Stomach smooth muscle (tissue), 2 donors: Measurements from ENCODE around the gene ZBTB38.

Experiments
- H3K27ac ChIP-seq: one replicate; pipeline ENCODE4 v1.7.0; 2013; ENCODE audit warnings: mild to moderate bottlenecking, low read length, inconsistent platforms
- H3K27me3 ChIP-seq, 2 donors: one replicate each; pipeline ENCODE4 v1.7.0; 2013; ENCODE audit warnings: low read length in 2 of 2; ENCODE audit not compliant: insufficient read depth in 2 of 2, control insufficient read depth in 1 of 2
- H3K36me3 ChIP-seq, 2 donors: one replicate each; pipeline ENCODE4 v1.7.0; 2013; ENCODE audit warnings: low read length in 2 of 2; ENCODE audit not compliant: control insufficient read depth in 2 of 2, insufficient read depth in 2 of 2
- H3K4me1 ChIP-seq: one replicate; pipeline ENCODE4 v1.7.0; 2013; ENCODE audit warnings: low read length; ENCODE audit not compliant: control insufficient read depth, insufficient read depth
- H3K4me3 ChIP-seq, 2 donors: one replicate each; pipeline ENCODE4 v1.7.0; 2013; ENCODE audit warnings: low read length in 2 of 2
- H3K9ac ChIP-seq, 2 donors: one replicate each; pipeline ENCODE4 v1.7.0; 2013; ENCODE audit warnings: low read length in 2 of 2, mild to moderate bottlenecking in 1 of 2
- H3K9me3 ChIP-seq, 2 donors: one replicate each; pipeline ENCODE4 v1.7.0; 2013; ENCODE audit warnings: low read length in 2 of 2; ENCODE audit not compliant: control insufficient read depth in 2 of 2
- donor health status: healthy.
- donor health status: Pancreatic carcinoma.

Gene ZBTB38

DNA sequence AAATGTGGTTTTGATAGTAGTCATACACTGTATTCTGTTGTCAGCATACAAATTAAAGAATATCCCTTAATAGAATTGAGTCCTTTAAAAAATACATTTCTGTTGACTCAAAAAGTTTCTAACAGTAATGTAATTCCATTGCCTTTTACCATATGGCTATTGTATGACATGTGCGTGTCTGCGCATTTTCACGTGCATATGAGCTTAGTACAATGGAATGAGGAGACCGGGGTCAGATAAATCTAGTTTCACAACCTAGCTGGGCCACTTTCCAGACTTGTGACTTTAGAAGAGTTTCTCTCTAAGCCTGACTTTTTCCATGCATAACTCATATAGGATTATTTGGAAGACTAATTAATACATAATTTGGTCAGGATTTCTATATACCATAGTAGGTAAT lies 38.7 kb downstream of the ZBTB38 start:
- H3K4me3 ChIP-seq, result no peak overlapping the region
- H3K27ac ChIP-seq, result peak overlapping the region; percentile 80

DNA sequence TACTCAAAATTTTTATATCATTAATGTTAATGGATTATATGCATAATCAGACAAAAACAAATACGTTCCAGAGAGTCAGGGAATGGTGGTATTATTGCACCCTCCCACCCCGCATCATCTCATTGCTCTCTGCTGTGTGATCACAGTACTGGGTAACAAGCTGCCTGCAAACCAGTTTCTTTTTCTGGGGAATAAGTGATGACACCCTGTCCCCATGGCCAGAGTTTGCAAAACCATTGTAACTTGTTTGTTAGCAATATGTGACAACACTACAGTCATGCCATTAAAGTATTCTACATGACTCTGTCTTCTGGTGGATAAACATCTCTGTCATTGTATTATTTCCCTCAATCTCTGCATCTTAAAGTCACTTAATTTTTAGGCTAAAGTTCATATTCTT lies 39.5 kb downstream of the ZBTB38 start:
- no peaks in the 10 kb centered on the region for H3K9me3 ChIP-seq
- no peak overlapping the region for H3K9ac ChIP-seq
- peaks cover 48% of the 10 kb centered on the region for H3K4me1 ChIP-seq
- peaks cover 9 to 20% of the 10 kb centered on the region in 2 donors for H3K36me3 ChIP-seq
- no peak overlapping the region for H3K4me3 ChIP-seq
- no peaks in the 10 kb centered on the region for H3K27me3 ChIP-seq
- peak overlapping the region; percentile 80 for H3K27ac ChIP-seq

More for the DNA sequence above, 38.7 kb downstream of the ZBTB38 start:
- no peaks in the 10 kb centered on the region for H3K27me3 ChIP-seq
- H3K36me3 ChIP-seq, result peaks cover 9 to 20% of the 10 kb centered on the region in 2 donors
- peak overlapping the region in 1 of 2 donors; percentile 34 for H3K9ac ChIP-seq
- H3K4me1 ChIP-seq, result peaks cover 48% of the 10 kb centered on the region
- no peaks in the 10 kb centered on the region for H3K9me3 ChIP-seq

DNA sequence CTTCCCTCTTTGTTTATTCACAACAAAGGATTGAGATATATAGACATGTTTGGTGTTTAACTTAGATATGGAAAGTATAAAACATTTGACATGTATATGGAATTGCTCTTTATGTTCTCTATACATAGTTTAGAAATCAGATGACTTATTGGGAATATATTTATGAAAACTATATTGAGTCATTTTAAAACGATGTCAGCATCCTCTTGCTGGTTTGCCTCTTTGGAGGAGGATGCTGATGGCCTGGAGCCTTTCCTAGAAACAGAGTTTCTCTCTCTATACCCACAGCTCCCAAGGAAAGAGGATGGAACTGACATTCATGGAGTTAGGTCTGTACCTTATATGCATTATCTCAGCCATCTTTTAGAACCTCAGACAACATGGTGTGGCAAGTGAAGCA lies 40.3 kb downstream of the ZBTB38 start:
- Histone ChIP-seq H3K27me3 (no peaks in the 10 kb centered on the region), H3K27ac (peak overlapping the region; percentile 80), H3K9me3 (no peaks in the 10 kb centered on the region), H3K9ac (no peak overlapping the region), H3K36me3 (peaks cover 9 to 20% of the 10 kb centered on the region in 2 donors), H3K4me3 (no peak overlapping the region), H3K4me1 (peaks cover 54% of the 10 kb centered on the region)

DNA sequence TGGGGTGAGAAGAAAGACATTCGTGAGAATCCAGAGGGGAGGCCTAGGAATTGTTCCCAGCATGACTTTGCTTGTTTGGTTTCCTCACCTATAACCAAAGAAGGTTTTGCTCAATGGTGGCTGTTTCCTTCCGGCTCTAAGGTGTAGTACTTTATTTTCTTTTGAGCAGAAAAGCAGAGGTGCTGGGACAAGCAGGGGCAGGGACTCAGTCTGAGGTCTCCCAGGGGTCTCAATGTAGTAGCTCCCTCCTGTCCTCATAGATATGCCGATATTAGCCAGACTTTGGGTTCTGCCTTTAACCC lies 41.6 kb downstream of the ZBTB38 start:
- Histone ChIP-seq H3K4me3 (peak overlapping the region in 1 of 2 donors; percentile 44), H3K4me1 (peaks cover 52% of the 10 kb centered on the region), H3K27me3 (no peaks in the 10 kb centered on the region), H3K36me3 (peaks cover 17 to 18% of the 10 kb centered on the region in 2 donors), H3K9me3 (no peaks in the 10 kb centered on the region), H3K27ac (peak overlapping the region; percentile 80), H3K9ac (peak overlapping the region in 1 of 2 donors; percentile 90)

GRCh38 chr3:141410408-141410807 lies 42.1 kb downstream of the ZBTB38 start:
- no peaks in the 10 kb centered on the region for H3K9me3 ChIP-seq
- no peaks in the 10 kb centered on the region for H3K27me3 ChIP-seq
- peaks cover 57% of the 10 kb centered on the region for H3K4me1 ChIP-seq
- H3K27ac ChIP-seq, result peak overlapping the region; percentile 80
- H3K4me3 ChIP-seq, result peak overlapping the region in 1 of 2 donors; percentile 44
- peaks cover 20 to 21% of the 10 kb centered on the region in 2 donors for H3K36me3 ChIP-seq
- H3K9ac ChIP-seq, result peak overlapping the region in 1 of 2 donors; percentile 90

DNA sequence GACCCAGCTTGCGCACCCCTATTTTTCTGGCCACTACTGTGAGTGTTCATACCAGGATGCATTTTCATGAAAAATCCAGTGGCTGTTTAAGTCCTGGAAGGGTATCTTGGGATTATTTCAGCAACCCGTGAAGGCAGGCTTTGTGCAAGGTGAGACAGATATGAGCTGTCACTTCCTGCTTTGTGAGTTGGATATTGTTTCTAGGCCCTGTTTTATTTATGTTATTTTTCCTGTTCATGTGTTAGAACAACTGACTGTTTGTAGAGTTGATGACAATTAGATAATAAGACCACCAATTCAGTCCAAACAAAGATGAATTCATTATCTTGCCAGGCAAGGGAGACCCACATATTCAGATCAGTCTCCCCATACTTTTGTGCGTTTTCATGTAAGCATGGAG lies 42.5 kb downstream of the ZBTB38 start:
- Histone ChIP-seq H3K9me3 (no peaks in the 10 kb centered on the region), H3K27me3 (no peaks in the 10 kb centered on the region), H3K4me1 (peaks cover 61% of the 10 kb centered on the region), H3K9ac (peak overlapping the region in 1 of 2 donors; percentile 90), H3K36me3 (peaks cover 18 to 21% of the 10 kb centered on the region in 2 donors), H3K4me3 (peak overlapping the region; percentile 24 to 44), H3K27ac (peak overlapping the region; percentile 80)

- H3K9ac ChIP-seq, result peak overlapping the region; percentile 3 to 90
- peaks cover 13 to 20% of the 10 kb centered on the region in 2 donors for H3K36me3 ChIP-seq
- peaks cover 61% of the 10 kb centered on the region for H3K4me1 ChIP-seq
Observed at GRCh38 chr3:141411251-141411771, 43.0 kb downstream of the ZBTB38 start.

DNA sequence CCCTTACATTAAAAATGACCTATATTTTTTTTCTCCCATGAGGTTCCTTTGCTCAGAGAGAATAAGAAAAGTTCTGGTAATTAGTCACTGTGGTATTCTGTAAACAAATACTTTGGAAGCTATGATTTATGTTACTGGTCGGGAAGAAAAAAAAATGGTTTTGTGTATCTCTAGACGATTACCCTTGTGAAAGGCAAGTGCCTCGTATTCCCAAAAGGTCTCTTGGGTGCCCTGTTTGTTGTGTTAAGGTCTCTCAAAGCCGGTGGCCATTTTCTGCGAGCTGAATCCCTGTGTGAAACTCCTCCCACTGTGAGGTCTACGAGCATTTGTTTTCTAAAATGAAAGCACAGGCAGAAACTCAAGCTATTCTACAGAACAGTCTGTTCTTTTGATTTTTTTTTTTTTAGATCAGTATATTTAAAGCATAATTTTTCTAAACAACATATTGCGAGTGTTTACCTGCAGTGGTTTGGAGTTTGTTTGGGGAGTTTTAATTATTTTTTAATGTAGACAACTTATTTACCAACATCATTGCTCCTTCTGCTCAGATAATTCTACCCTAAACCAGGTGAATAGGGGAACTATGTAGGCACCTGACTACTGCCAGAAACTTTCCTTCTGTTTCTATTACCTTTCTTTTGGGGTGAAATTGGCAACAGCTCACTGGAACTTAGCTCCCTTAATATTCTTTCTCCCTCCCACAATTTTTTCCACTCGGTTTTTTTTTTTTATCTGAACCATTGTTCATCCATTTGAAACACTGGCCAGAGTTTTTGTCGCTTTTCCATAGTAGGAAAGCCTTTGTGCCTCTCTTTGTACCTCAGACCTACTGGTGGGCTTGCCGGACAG lies 44.0 kb downstream of the ZBTB38 start:
- H3K9ac ChIP-seq, result peak overlapping the region; percentile 52 to 90
- peak overlapping the region; percentile 35 to 55 for H3K4me3 ChIP-seq
- H3K36me3 ChIP-seq, result peaks cover 21 to 26% of the 10 kb centered on the region in 2 donors
- H3K27me3 ChIP-seq, result no peaks in the 10 kb centered on the region
- H3K4me1 ChIP-seq, result peaks cover 65% of the 10 kb centered on the region
- peak overlapping the region; percentile 80 for H3K27ac ChIP-seq
- no peaks in the 10 kb centered on the region for H3K9me3 ChIP-seq

More at GRCh38 chr3:141411251-141411771, 43.0 kb downstream of the ZBTB38 start:
- H3K27ac ChIP-seq, result peak overlapping the region; percentile 80
- peak overlapping the region; percentile 24 to 35 for H3K4me3 ChIP-seq
- no peaks in the 10 kb centered on the region for H3K27me3 ChIP-seq
- H3K9me3 ChIP-seq, result no peaks in the 10 kb centered on the region

DNA sequence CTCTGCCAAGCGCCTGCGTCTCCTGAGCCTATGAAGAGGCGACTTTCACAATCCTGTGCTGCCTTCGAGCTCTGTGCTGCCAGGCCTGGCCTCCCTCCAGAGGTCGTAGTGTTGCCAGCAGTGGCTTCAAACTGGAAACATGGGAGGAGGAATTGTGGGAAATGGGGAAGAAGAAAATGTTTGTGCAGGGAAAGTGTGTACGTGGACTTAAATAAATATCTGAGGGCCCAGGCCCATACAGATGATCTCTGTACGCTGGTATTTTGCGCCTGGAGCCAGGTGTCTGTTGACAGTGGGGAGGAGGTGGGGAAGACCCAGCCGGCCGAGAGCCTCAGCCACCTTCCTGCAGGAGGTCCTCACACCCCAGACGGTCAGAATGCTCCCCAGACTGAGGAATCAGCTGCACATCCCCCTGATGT lies 44.6 kb downstream of the ZBTB38 start:
- H3K27me3 ChIP-seq, result no peaks in the 10 kb centered on the region
- H3K4me1 ChIP-seq, result peaks cover 66% of the 10 kb centered on the region
- H3K9ac ChIP-seq, result peak overlapping the region; percentile 62 to 90
- H3K36me3 ChIP-seq, result peaks cover 21 to 26% of the 10 kb centered on the region in 2 donors
- H3K4me3 ChIP-seq, result peak overlapping the region; percentile 35 to 55
- H3K9me3 ChIP-seq, result no peaks in the 10 kb centered on the region
- H3K27ac ChIP-seq, result peak overlapping the region; percentile 80

DNA sequence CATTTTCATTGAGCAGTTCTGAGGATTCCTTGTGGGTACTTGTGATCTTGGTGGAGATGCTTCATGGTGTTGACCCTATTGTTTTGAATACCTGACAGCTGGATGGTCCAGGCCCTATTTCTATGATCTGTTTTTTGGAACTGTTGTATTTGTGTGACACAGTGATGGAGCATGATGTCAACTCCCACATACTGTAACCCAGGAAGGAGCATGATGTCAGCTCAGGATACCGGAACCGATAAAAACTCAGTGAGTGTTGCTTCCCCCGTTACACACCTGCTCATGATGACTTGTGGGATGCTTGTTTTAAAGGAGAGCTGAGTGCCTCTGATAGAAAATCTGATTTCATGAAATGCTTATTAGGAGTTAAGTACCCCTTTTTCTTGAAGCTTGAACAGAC lies 45.1 kb downstream of the ZBTB38 start:
- peaks cover 22 to 26% of the 10 kb centered on the region in 2 donors for H3K36me3 ChIP-seq
- no peaks in the 10 kb centered on the region for H3K27me3 ChIP-seq
- H3K4me3 ChIP-seq, result peak overlapping the region; percentile 6 to 35
- no peaks in the 10 kb centered on the region for H3K9me3 ChIP-seq
- peak overlapping the region; percentile 80 for H3K27ac ChIP-seq
- H3K9ac ChIP-seq, result peak overlapping the region; percentile 62 to 90
- H3K4me1 ChIP-seq, result peaks cover 66% of the 10 kb centered on the region
